Mesenchymal stem cell (in vitro differentiated cells and primary cell): ENCODE data around the gene TRNP1. TPM values are rescaled to one million over a fixed set of nuclear protein-coding genes. Genes with fewer than 3 reads are reported as not detected.

Source experiments
- DNase-seq: peaks from one replicate; pipeline ENCODE4 v3.0.0-alpha.2; 2013
- H2AFZ ChIP-seq: one replicate; pipeline ENCODE4 v1.6.1; 2013; ENCODE audit warnings: low read depth, mild to moderate bottlenecking, control low read depth, inconsistent platforms, low read length, moderate library complexity
- H2AK5ac ChIP-seq: 2 replicates; pipeline ENCODE4 v1.6.1; 2013; ENCODE audit warnings: low read length, moderate library complexity, mild to moderate bottlenecking, inconsistent platforms; ENCODE audit not compliant: severe bottlenecking
- H2BK120ac ChIP-seq: one replicate; pipeline ENCODE4 v1.6.1; 2013; ENCODE audit warnings: low read depth, mild to moderate bottlenecking, inconsistent platforms, low read length, moderate library complexity
- H2BK12ac ChIP-seq, 2 experiments: one replicate each; pipeline ENCODE4 v1.6.1; 2013; ENCODE audit warnings: inconsistent platforms in 2 of 2, low read length in 2 of 2, mild to moderate bottlenecking in 2 of 2, moderate library complexity in 2 of 2, control low read depth in 1 of 2
- H2BK15ac ChIP-seq: one replicate; pipeline ENCODE4 v1.6.1; 2013; ENCODE audit warnings: mild to moderate bottlenecking, low read depth, inconsistent platforms; ENCODE audit not compliant: poor library complexity, severe bottlenecking
- H2BK5ac ChIP-seq: 2 replicates; pipeline ENCODE4 v1.6.1; 2013; ENCODE audit warnings: low read depth, mild to moderate bottlenecking, low read length, control low read depth, inconsistent platforms; ENCODE audit not compliant: poor library complexity, severe bottlenecking
- H3K14ac ChIP-seq, 2 experiments: one replicate each; pipeline ENCODE4 v1.6.1; 2013; ENCODE audit warnings: inconsistent platforms in 2 of 2, low read length in 2 of 2, control low read depth in 1 of 2, mild to moderate bottlenecking in 1 of 2, moderate library complexity in 1 of 2
- H3K18ac ChIP-seq, 2 experiments: one replicate each; pipeline ENCODE4 v1.6.1; 2013; ENCODE audit warnings: inconsistent platforms in 2 of 2, low read length in 2 of 2, control low read depth in 1 of 2, low read depth in 1 of 2, mild to moderate bottlenecking in 1 of 2
- H3K23ac ChIP-seq, 2 experiments: one replicate each; pipeline ENCODE4 v1.6.1; 2013; ENCODE audit warnings: inconsistent platforms in 2 of 2, low read length in 2 of 2, mild to moderate bottlenecking in 2 of 2, moderate library complexity in 2 of 2, control low read depth in 1 of 2
- H3K27ac ChIP-seq: 2 replicates; pipeline ENCODE4 v1.5.1; 2013; ENCODE audit warnings: mild to moderate bottlenecking, moderate library complexity, low read length, control low read depth, inconsistent platforms; ENCODE audit not compliant: poor library complexity, severe bottlenecking
- H3K27me3 ChIP-seq, 2 experiments: 2 replicates each; pipeline versions ENCODE4 v1.6.1 to v1.7.0; 2013; ENCODE audit warnings: low read length in 2 of 2, mild to moderate bottlenecking in 2 of 2, moderate library complexity in 2 of 2, control low read depth in 1 of 2, inconsistent platforms in 1 of 2; ENCODE audit not compliant: control insufficient read depth in 1 of 2, insufficient read depth in 1 of 2
- H3K36me3 ChIP-seq, 2 experiments: 2 replicates each; pipeline versions ENCODE4 v1.6.1 to v1.7.0; 2013; ENCODE audit warnings: low read length in 2 of 2, control low read depth in 1 of 2, inconsistent platforms in 1 of 2, low read depth in 1 of 2, mild to moderate bottlenecking in 1 of 2; ENCODE audit not compliant: insufficient read depth in 2 of 2, control insufficient read depth in 1 of 2
- H3K4ac ChIP-seq, 2 experiments: one replicate each; pipeline ENCODE4 v1.6.1; 2013; ENCODE audit warnings: inconsistent platforms in 2 of 2, low read length in 2 of 2, mild to moderate bottlenecking in 2 of 2, moderate library complexity in 2 of 2, control low read depth in 1 of 2, low read depth in 1 of 2
- H3K4me1 ChIP-seq: 2 replicates; pipeline ENCODE4 v1.6.1; 2013; ENCODE audit warnings: low read depth, low read length, control low read depth; ENCODE audit not compliant: control insufficient read depth, insufficient read depth
- H3K4me2 ChIP-seq: 2 replicates; pipeline ENCODE4 v1.6.1; 2013; ENCODE audit warnings: low read length, mild to moderate bottlenecking, inconsistent platforms; ENCODE audit not compliant: poor library complexity, severe bottlenecking
- H3K4me3 ChIP-seq, 2 experiments: 2 replicates each; pipeline versions ENCODE4 v1.5.1 to v1.7.0; 2013; ENCODE audit warnings: low read length in 2 of 2, mild to moderate bottlenecking in 2 of 2, control low read depth in 1 of 2, low read depth in 1 of 2; ENCODE audit not compliant: insufficient read depth in 1 of 2
- H3K79me1 ChIP-seq: replicated peaks from 2 replicates; pipeline ENCODE4 v1.6.1; 2013; ENCODE audit warnings: mild to moderate bottlenecking, control low read depth, low read length, inconsistent platforms; ENCODE audit not compliant: poor library complexity, severe bottlenecking
- H3K9ac ChIP-seq: 2 replicates; pipeline ENCODE4 v1.7.0; 2013; ENCODE audit warnings: mild to moderate bottlenecking, low read length, moderate library complexity
- H3K9me3 ChIP-seq: 2 replicates; pipeline ENCODE4 v1.7.0; 2013; ENCODE audit warnings: mild to moderate bottlenecking, low read length; ENCODE audit not compliant: control insufficient read depth
- H4K8ac ChIP-seq: one replicate; pipeline ENCODE4 v1.6.1; 2013; ENCODE audit warnings: inconsistent platforms, mild to moderate bottlenecking, low read length, moderate library complexity
- H4K91ac ChIP-seq: one replicate; pipeline ENCODE4 v1.6.1; 2013; ENCODE audit warnings: mild to moderate bottlenecking, low read length, inconsistent platforms
- WGBS: methylation state at CpG from one replicate; pipeline ENCODE4 v1.1.7; 2013; ENCODE audit warnings: mixed read lengths; 5-methylcytosine and 5-hydroxymethylcytosine counted together
- polyA plus RNA-seq, 2 experiments: library from polyadenylated mRNA; stranded (reverse); fragments of 200-250 nt; gene quantifications; one replicate each; pipeline ENCODE4 v1.2.3, GENCODE V29; 2013

Gene TRNP1, protein sequence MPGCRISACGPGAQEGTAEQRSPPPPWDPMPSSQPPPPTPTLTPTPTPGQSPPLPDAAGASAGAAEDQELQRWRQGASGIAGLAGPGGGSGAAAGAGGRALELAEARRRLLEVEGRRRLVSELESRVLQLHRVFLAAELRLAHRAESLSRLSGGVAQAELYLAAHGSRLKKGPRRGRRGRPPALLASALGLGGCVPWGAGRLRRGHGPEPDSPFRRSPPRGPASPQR
- 65.7 TPM for polyA plus RNA-seq (2013, experiment 1 of 2)
- polyA plus RNA-seq (2013, experiment 2 of 2) = 64.6 TPM

DNA sequence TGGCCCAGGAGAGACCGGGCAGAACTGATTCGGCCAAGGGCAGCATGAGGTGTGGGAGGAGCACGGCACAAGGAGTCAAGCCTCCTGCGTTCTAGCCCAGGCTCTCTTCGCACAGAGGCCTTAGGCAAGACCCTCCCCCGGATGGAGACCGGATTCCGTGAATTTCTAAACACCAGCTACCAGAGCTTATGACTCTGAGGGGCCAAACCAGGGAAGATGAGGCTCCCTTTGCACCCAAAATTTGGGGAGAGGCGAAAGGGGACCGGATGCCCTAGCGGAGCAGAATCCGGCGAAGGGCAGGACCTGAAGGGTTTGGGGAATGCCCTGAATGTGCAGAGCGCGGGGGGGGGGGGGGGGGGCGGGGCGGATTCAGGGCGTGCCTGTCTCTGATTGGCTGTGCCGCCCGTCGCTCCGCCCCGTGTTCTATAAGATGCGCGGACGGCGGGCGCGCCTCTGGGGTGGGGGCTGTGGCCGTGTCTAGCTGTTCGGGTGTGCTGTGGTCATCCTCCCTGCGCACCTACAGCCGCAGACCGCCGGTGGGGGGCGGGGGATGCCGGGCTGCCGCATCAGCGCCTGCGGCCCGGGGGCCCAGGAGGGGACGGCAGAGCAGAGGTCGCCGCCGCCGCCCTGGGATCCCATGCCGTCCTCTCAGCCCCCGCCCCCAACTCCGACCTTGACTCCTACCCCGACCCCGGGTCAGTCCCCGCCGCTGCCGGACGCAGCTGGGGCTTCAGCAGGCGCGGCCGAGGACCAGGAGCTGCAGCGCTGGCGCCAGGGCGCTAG is at the start of gene TRNP1:
Gene TRNP1, plus strand, starts transcription at position 456 of the 783 bp plus-strand sequence. Its CDS starts 95 bp downstream, at position 551.
- Histone ChIP-seq H3K4me1 (peaks cover 44% of the 10 kb centered on the region), H3K36me3 (no peaks in the 10 kb centered on the region), H3K9ac (peak within 1 kb of the TSS; percentile 83), H3K79me1 (no peaks in the 10 kb centered on the region), H3K4ac (peak within 1 kb of the TSS; percentile 83 to 84), H3K27ac (peak within 1 kb of the TSS; percentile 93), H3K4me2 (peak within 1 kb of the TSS; percentile 84), H3K4me3 (peak within 1 kb of the TSS; percentile 86 to 90), H2BK120ac (peak within 1 kb of the TSS; percentile 64), H3K9me3 (no peaks in the 10 kb centered on the region), H2BK5ac (peak within 1 kb of the TSS; percentile 73), H3K23ac (peak within 1 kb of the TSS; percentile 66 to 81), H4K91ac (peak within 1 kb of the TSS; percentile 65), H4K8ac (peak within 1 kb of the TSS; percentile 45), H3K27me3 (no peaks in the 10 kb centered on the region), H2AK5ac (peak within 1 kb of the TSS; percentile 57), H3K14ac (peak within 1 kb of the TSS in 1 of 2 experiments; percentile 80), H2BK15ac (peak within 1 kb of the TSS; percentile 60), H2AFZ (peak within 1 kb of the TSS; percentile 72), H2BK12ac (peak within 1 kb of the TSS; percentile 2 to 96), H3K18ac (peak within 1 kb of the TSS; percentile 84 to 91)
- under 1% methylated on average over 32 of the region's 61 CpGs for WGBS
- DNase-seq = peak; percentile 85

DNA sequence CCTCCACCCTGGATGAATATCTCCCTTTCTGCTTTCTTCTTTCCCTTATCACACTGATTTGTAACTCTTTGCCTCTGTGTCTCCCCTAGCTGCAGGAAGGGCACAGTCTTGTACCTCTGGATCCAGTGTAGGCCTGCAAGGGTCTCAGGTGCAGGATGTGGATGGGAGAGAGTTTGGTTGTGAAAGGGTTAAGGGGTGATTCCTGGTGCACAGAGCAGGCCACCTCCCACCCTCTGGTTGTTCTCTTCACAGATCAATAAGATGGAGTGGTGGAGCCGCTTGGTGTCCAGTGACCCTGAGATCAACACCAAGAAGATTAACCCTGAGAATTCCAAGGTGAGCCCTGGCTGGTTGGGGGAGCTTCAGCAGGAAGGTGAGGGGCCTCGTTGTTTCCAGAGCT is 48.4 kb upstream of the TRNP1 start:
- H2BK15ac ChIP-seq = no peak overlapping the region
- peaks cover 22% of the 10 kb centered on the region for H3K79me1 ChIP-seq
- H3K9me3 ChIP-seq = no peaks in the 10 kb centered on the region
- H2AFZ ChIP-seq = no peak overlapping the region
- H3K9ac ChIP-seq = no peak overlapping the region
- no peak overlapping the region for H4K8ac ChIP-seq
- H3K27ac ChIP-seq = no peak overlapping the region
- H2BK5ac ChIP-seq = no peak overlapping the region
- peaks cover 59 to 62% of the 10 kb centered on the region in 2 experiments for H3K36me3 ChIP-seq
- no peak overlapping the region for H4K91ac ChIP-seq
- no peak overlapping the region for H3K14ac ChIP-seq
- H3K27me3 ChIP-seq = no peaks in the 10 kb centered on the region
- no peak overlapping the region for H2BK12ac ChIP-seq
- H3K4me2 ChIP-seq = no peak overlapping the region
- H2BK120ac ChIP-seq = no peak overlapping the region
- H2AK5ac ChIP-seq = no peak overlapping the region
- DNase-seq = no peak
- H3K18ac ChIP-seq = no peak overlapping the region
- 90% methylated on average over 2 of the region's 2 CpGs for WGBS
- H3K4ac ChIP-seq = no peak overlapping the region
- H3K23ac ChIP-seq = no peak overlapping the region
- no peak overlapping the region for H3K4me3 ChIP-seq
- H3K4me1 ChIP-seq = peaks cover 5% of the 10 kb centered on the region

DNA sequence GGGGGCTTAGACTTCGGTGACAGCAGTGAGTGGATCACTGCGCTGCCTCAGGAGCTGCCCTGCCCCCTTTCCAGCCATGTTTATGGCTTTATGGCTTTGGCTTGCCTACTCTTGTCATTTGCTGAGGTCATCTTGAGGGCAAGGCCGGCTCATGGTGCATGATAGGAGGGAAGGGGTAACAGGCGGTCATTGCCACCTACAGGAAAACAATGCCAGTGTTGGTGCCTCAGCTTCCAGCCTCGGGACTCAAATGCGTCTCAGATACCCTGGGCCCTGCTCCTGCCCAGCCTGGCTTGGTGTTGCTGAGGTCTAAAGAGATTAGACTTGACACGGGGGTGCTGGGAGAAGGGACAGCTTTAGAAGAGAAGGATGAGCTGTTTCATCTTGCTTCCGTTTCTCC is 47.8 kb upstream of the TRNP1 start:
- H3K4ac ChIP-seq = no peak overlapping the region
- no peaks in the 10 kb centered on the region for H3K27me3 ChIP-seq
- H2AK5ac ChIP-seq = no peak overlapping the region
- peaks cover 5% of the 10 kb centered on the region for H3K4me1 ChIP-seq
- H2BK120ac ChIP-seq = no peak overlapping the region
- H3K14ac ChIP-seq = no peak overlapping the region
- H3K27ac ChIP-seq = no peak overlapping the region
- no peak for DNase-seq
- WGBS = 91% methylated on average over 8 of the region's 8 CpGs
- H3K23ac ChIP-seq = no peak overlapping the region
- peaks cover 59 to 62% of the 10 kb centered on the region in 2 experiments for H3K36me3 ChIP-seq
- peak overlapping the region; percentile 4 for H4K8ac ChIP-seq
- H3K9ac ChIP-seq = no peak overlapping the region
- no peak overlapping the region for H3K18ac ChIP-seq
- H2BK5ac ChIP-seq = no peak overlapping the region
- no peak overlapping the region for H3K4me3 ChIP-seq
- no peak overlapping the region for H2BK12ac ChIP-seq
- H3K9me3 ChIP-seq = no peaks in the 10 kb centered on the region
- H3K79me1 ChIP-seq = peaks cover 22% of the 10 kb centered on the region
- no peak overlapping the region for H4K91ac ChIP-seq
- no peak overlapping the region for H2AFZ ChIP-seq
- no peak overlapping the region for H2BK15ac ChIP-seq
- H3K4me2 ChIP-seq = no peak overlapping the region

DNA sequence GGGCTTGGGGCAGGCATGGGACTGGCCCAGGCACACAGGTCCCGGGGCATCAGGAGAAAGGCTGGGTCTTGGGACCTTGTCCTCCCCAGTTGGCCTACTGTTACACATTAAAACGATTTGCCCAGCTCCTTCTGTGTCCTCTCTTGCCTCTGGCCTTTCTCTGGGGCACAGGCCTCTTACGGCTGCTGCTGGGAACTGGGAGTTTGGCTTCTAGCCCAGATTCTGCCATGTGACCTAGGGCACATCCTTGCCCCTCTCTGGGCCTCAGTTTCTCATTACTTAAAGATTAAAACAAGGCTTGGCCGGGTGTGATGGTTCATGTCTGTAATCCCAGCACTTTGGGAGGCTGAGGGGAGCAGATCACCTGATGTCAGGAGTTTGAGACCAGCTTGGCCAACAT is 47.2 kb upstream of the TRNP1 start:
- H4K91ac ChIP-seq = no peak overlapping the region
- H2BK15ac ChIP-seq = no peak overlapping the region
- H3K4ac ChIP-seq = no peak overlapping the region
- no peak overlapping the region for H4K8ac ChIP-seq
- H3K79me1 ChIP-seq = peaks cover 20% of the 10 kb centered on the region
- H2BK12ac ChIP-seq = no peak overlapping the region
- peaks cover 56 to 60% of the 10 kb centered on the region in 2 experiments for H3K36me3 ChIP-seq
- H3K14ac ChIP-seq = no peak overlapping the region
- H3K27ac ChIP-seq = no peak overlapping the region
- no peak overlapping the region for H2AK5ac ChIP-seq
- no peak overlapping the region for H3K23ac ChIP-seq
- H3K4me2 ChIP-seq = no peak overlapping the region
- 95% methylated on average over 4 of the region's 4 CpGs for WGBS
- peaks cover 5% of the 10 kb centered on the region for H3K4me1 ChIP-seq
- H3K18ac ChIP-seq = no peak overlapping the region
- no peaks in the 10 kb centered on the region for H3K9me3 ChIP-seq
- H2BK5ac ChIP-seq = no peak overlapping the region
- DNase-seq = no peak
- no peak overlapping the region for H3K4me3 ChIP-seq
- H3K9ac ChIP-seq = no peak overlapping the region
- no peaks in the 10 kb centered on the region for H3K27me3 ChIP-seq
- H2AFZ ChIP-seq = no peak overlapping the region
- H2BK120ac ChIP-seq = no peak overlapping the region
